HepG2 (cell line): Measurements from ENCODE around the gene NEURL2. TPM values are rescaled to one million over a fixed set of nuclear protein-coding genes. Genes with fewer than 3 reads are reported as not detected.

Experiments used
- EED ChIP-seq: sonication (generic); formaldehyde crosslinking; IDR thresholded peaks from 2 replicates; pipeline ENCODE4 v1.5.0; 2020; ENCODE audit warnings: mild to moderate bottlenecking, missing genetic modification reagents
- GATA4 ChIP-seq: sonication (generic); IDR thresholded peaks from 2 replicates; pipeline ENCODE4 v1.6.1; 2016; ENCODE audit warnings: antibody characterized with exemption, low read depth, borderline replicate concordance
- SMYD3 ChIP-seq: sonication (generic); formaldehyde crosslinking; IDR thresholded peaks from 2 replicates; pipeline ENCODE4 v1.8.1; 2023; ENCODE audit warnings: mild to moderate bottlenecking, missing genetic modification reagents
- TCF7L2 ChIP-seq: IDR thresholded peaks from 2 replicates; pipeline ENCODE4 v1.6.1; 2011; ENCODE audit warnings: mild to moderate bottlenecking, low read depth, low read length, moderate library complexity
- ZFP36L2 ChIP-seq: sonication (generic); formaldehyde crosslinking; IDR thresholded peaks from 2 replicates; pipeline ENCODE4 v1.4.0; 2020; ENCODE audit warnings: missing genetic modification reagents
- ZNF224 ChIP-seq: sonication (generic); formaldehyde crosslinking; IDR thresholded peaks from 2 replicates; pipeline ENCODE4 v1.5.0; 2020; ENCODE audit warnings: mild to moderate bottlenecking, missing genetic modification reagents
- ZNF280B ChIP-seq: sonication (generic); formaldehyde crosslinking; IDR thresholded peaks from 2 replicates; pipeline ENCODE4 v1.5.0; 2020; ENCODE audit warnings: missing genetic modification reagents, mild to moderate bottlenecking, borderline replicate concordance
- polyA plus RNA-seq, 8 experiments: library from polyadenylated mRNA; depleted of rRNA in 3 of 8; stranded (reverse) in 7 of 8; unstranded in 1 of 8; fragments of >200 nt; fragmentation: Illumina TruSeq in 4 of 8; extraction: Trizol in 4 of 8; gene quantifications; 2 replicates each; pipeline versions ENCODE4 v1.2.1 to v1.2.3, GENCODE V29; 2011 to 2016; ENCODE audit warnings: low read depth in 4 of 8, missing spikeins in 1 of 8, mixed read lengths in 1 of 8; ENCODE audit not compliant: insufficient read depth in 1 of 8
- total RNA-seq, 5 experiments: library from RNA; depleted of rRNA; stranded (reverse); fragments of >200 nt; fragmentation: Illumina TruSeq; extraction: Trizol; gene quantifications; 2 replicates each; pipeline ENCODE4 v1.2.3, GENCODE V29; 2016; ENCODE audit warnings: low read depth in 1 of 5
- TF ChIP-seq, protein P1 (sequence below): sonication (generic); formaldehyde crosslinking; IDR thresholded peaks from 2 replicates; pipeline ENCODE4 v1.4.0; 2020; ENCODE audit warnings: mild to moderate bottlenecking, missing genetic modification reagents
- TF ChIP-seq, protein P2 (sequence below): sonication (generic); formaldehyde crosslinking; IDR thresholded peaks from 2 replicates; pipeline ENCODE4 v1.5.1; 2020; ENCODE audit warnings: mild to moderate bottlenecking, missing genetic modification reagents, borderline replicate concordance
- TF ChIP-seq, protein P3 (sequence below): IDR thresholded peaks from 2 replicates; pipeline ENCODE4 v1.6.1; 2016; ENCODE audit warnings: missing genetic modification reagents, missing compliant biosample characterization

The NEURL2 gene
- total and polyA plus RNA-seq, 2 of the 13 experiments (the other 11 are each of a cell fraction or from before 2014, with no cell fraction given): 7.2 to 9.7 TPM

GRCh38 chr20:45925821-45926506 is 35.0 kb upstream of the NEURL2 start (continued):
- TF ChIP-seq, protein P1, sequence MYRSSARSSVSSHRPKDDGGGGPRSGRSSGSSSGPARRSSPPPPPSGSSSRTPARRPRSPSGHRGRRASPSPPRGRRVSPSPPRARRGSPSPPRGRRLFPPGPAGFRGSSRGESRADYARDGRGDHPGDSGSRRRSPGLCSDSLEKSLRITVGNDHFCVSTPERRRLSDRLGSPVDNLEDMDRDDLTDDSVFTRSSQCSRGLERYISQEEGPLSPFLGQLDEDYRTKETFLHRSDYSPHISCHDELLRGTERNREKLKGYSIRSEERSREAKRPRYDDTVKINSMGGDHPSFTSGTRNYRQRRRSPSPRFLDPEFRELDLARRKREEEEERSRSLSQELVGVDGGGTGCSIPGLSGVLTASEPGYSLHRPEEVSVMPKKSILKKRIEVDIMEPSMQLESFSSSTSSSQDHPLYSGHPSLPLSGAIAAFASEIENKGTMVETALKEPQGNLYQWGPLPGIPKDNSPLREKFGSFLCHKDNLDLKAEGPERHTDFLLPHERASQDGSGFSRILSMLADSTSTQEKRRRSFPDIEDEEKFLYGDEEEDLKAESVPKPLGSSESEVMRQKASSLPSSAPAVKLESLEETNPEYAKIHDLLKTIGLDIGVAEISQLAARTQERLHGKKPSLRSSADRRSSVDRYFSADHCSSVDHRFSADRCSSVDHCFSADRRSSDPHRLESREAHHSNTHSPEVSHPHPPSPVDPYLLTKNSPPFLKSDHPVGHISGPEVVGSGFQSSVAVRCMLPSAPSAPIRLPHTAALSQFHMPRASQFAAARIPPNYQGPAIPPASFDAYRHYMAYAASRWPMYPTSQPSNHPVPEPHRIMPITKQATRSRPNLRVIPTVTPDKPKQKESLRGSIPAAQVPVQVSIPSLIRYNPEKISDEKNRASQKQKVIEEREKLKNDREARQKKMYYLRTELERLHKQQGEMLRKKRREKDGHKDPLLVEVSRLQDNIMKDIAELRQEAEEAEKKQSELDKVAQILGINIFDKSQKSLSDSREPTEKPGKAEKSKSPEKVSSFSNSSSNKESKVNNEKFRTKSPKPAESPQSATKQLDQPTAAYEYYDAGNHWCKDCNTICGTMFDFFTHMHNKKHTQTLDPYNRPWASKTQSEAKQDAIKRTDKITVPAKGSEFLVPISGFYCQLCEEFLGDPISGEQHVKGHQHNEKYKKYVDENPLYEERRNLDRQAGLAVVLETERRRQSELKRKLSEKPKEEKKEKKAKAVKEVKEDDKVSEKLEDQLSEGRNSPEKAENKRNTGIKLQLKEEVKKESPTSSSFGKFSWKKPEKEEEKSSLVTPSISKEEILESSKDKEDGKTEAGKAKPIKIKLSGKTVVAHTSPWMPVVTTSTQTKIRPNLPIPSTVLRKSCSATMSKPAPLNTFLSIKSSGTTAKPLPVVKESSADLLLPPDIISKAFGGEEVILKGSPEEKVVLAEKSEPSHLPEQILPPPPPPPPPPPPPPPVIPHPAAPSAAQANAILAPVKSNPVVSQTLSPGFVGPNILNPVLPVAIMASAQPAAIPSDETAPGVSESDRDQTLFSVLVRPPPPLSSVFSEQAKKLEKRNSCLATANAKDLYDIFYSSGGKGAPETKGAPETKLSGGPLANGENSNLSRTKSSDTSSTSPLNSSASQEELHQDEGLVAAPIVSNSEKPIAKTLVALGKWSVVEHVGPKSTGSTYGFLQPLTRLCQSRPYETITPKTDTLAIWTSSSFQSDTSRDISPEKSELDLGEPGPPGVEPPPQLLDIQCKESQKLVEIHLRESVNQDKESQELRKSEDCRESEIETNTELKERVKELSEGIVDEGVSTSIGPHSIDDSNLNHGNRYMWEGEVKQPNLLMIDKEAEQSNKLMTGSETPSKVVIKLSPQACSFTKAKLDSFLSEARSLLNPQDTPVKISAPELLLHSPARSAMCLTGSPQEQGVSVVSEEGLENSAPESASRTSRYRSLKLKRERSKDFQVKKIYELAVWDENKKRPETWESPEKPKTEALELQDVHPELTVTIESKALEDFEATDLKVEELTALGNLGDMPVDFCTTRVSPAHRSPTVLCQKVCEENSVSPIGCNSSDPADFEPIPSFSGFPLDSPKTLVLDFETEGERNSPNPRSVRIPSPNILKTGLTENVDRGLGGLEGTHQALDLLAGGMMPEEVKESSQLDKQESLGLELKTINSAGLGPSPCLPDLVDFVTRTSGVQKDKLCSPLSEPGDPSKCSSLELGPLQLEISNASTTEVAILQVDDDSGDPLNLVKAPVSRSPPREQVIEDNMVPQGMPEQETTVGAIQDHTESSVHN (CRISPR knock-in tag): no peak
- TF ChIP-seq ZNF280B (CRISPR knock-in tag): no peak
- no peak; the same call in 1 of the 2 replicates for TF ChIP-seq SMYD3 (CRISPR knock-in tag)
- no peak for TF ChIP-seq ZNF224 (CRISPR knock-in tag)
- TF ChIP-seq, protein P2, sequence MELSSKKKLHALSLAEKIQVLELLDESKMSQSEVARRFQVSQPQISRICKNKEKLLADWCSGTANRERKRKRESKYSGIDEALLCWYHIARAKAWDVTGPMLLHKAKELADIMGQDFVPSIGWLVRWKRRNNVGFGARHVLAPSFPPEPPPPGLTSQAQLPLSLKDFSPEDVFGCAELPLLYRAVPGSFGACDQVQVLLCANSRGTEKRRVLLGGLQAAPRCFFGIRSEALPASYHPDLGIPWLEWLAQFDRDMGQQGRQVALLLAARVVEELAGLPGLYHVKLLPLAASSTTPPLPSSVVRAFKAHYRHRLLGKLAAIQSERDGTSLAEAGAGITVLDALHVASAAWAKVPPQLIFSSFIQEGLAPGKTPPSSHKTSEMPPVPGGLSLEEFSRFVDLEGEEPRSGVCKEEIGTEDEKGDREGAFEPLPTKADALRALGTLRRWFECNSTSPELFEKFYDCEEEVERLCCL (CRISPR knock-in tag): 0 out of 2 replicates have a peak, but pooled peaks have one; percentile 55
- TF ChIP-seq ZFP36L2 (CRISPR knock-in tag): no peak
- TF ChIP-seq GATA4: no peak
- peak; percentile 39; the same call in 1 of the 2 replicates for TF ChIP-seq EED (CRISPR knock-in tag)
- TF ChIP-seq TCF7L2: no peak
- TF ChIP-seq, protein P3, sequence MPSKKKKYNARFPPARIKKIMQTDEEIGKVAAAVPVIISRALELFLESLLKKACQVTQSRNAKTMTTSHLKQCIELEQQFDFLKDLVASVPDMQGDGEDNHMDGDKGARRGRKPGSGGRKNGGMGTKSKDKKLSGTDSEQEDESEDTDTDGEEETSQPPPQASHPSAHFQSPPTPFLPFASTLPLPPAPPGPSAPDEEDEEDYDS: no peak
